Stimulated activated CD4-positive, alpha-beta T cell treated with anti-CD3 and anti-CD28 coated beads, Interleukin-1b, Interleukin-23, amount 100 ng/mL, for 48 hours (primary cell): ENCODE results near the gene LRMDA.
"Not testable (repeated sequence)": the region's sequence is repeated elsewhere in the genome, so short reads cannot be mapped to it uniquely, and the experiment has no call there.

Experiments used
- DNase-seq: peaks from one replicate; pipeline ENCODE4 v3.0.0-alpha.2; 2020

The LRMDA gene

GRCh38 chr10:75592791-75593643 is 161.6 kb downstream of the LRMDA start:
- no peak for DNase-seq

GRCh38 chr10:75593692-75594556 is 162.5 kb downstream of the LRMDA start:
- DNase-seq = no peak

- no peak for DNase-seq
Measured at GRCh38 chr10:75596930-75597620, 165.7 kb downstream of the LRMDA start.

- no peak for DNase-seq
Measured at GRCh38 chr10:75597773-75598440, 166.5 kb downstream of the LRMDA start.

GRCh38 chr10:75598998-75599397 is 167.6 kb downstream of the LRMDA start:
- DNase-seq = no peak

GRCh38 chr10:75599875-75600648 is 168.6 kb downstream of the LRMDA start:
- DNase-seq = no peak

- no peak for DNase-seq
Measured at GRCh38 chr10:75600833-75601232, 169.4 kb downstream of the LRMDA start.

- no peak for DNase-seq
Measured at GRCh38 chr10:75602341-75602740, 170.9 kb downstream of the LRMDA start.

- DNase-seq = no peak
Measured at GRCh38 chr10:75605096-75605495, 173.7 kb downstream of the LRMDA start.

GRCh38 chr10:75605795-75606194 is 174.4 kb downstream of the LRMDA start:
- not testable (repeated sequence) for DNase-seq

GRCh38 chr10:75606203-75606779 is 174.9 kb downstream of the LRMDA start:
- DNase-seq = no peak

GRCh38 chr10:75607576-75607975 is 176.2 kb downstream of the LRMDA start:
- DNase-seq = no peak

- no peak for DNase-seq
Measured at GRCh38 chr10:75610183-75610582, 178.8 kb downstream of the LRMDA start.

- no peak for DNase-seq
Measured at GRCh38 chr10:75611172-75611992, 180.0 kb downstream of the LRMDA start.

GRCh38 chr10:75611993-75612372 is 180.6 kb downstream of the LRMDA start:
- no peak for DNase-seq

- no peak for DNase-seq
Measured at GRCh38 chr10:75612904-75613684, 181.7 kb downstream of the LRMDA start.

- DNase-seq = no peak
Measured at GRCh38 chr10:75613685-75614504, 182.5 kb downstream of the LRMDA start.

- DNase-seq = no peak
Measured at GRCh38 chr10:75616076-75616475, 184.7 kb downstream of the LRMDA start.
